Stimulated activated CD4-positive, alpha-beta T cell treated with anti-CD3 and anti-CD28 coated beads, Interleukin-12 subunit alpha, Interleukin-12 subunit beta, amount 100 ng/mL, for 4 hours (primary cell): ENCODE results near the gene SLC25A34.

ENCODE experiments used
- DNase-seq: peaks from one replicate; pipeline ENCODE4 v3.0.0-alpha.2; 2020

The SLC25A34 gene

GRCh38 chr1:15717418-15718125 is 18.5 kb upstream of the SLC25A34 start:
- DNase-seq: no peak

- no peak for DNase-seq
These were observed 17.9 kb upstream of the SLC25A34 start for GRCh38 chr1:15718199-15718601.

GRCh38 chr1:15719381-15720120 is 16.5 kb upstream of the SLC25A34 start:
- no peak for DNase-seq

GRCh38 chr1:15720861-15721260 is 15.2 kb upstream of the SLC25A34 start:
- no peak for DNase-seq

GRCh38 chr1:15722411-15722810 is 13.6 kb upstream of the SLC25A34 start:
- no peak for DNase-seq

GRCh38 chr1:15722836-15723532 is 13.1 kb upstream of the SLC25A34 start:
- DNase-seq: no peak

- no peak for DNase-seq
These were observed 12.3 kb upstream of the SLC25A34 start for GRCh38 chr1:15723631-15724246.

GRCh38 chr1:15724949-15725880 is 10.8 kb upstream of the SLC25A34 start:
- no peak for DNase-seq

- no peak for DNase-seq
These were observed 9.6 kb upstream of the SLC25A34 start for GRCh38 chr1:15726508-15726907.

GRCh38 chr1:15727021-15727420 is 9.0 kb upstream of the SLC25A34 start:
- DNase-seq: no peak

GRCh38 chr1:15727424-15727823 is 8.6 kb upstream of the SLC25A34 start:
- no peak for DNase-seq

GRCh38 chr1:15727866-15728534 is 8.1 kb upstream of the SLC25A34 start:
- DNase-seq: no peak

GRCh38 chr1:15728937-15729657 is 7.0 kb upstream of the SLC25A34 start:
- DNase-seq: no peak

- no peak for DNase-seq
These were observed 5.6 kb upstream of the SLC25A34 start for GRCh38 chr1:15730423-15730822.

GRCh38 chr1:15730936-15731335 is 5.1 kb upstream of the SLC25A34 start:
- no peak for DNase-seq

- DNase-seq: no peak
These were observed 4.0 kb upstream of the SLC25A34 start for GRCh38 chr1:15731735-15732685.

GRCh38 chr1:15732686-15733081 is 3.4 kb upstream of the SLC25A34 start:
- no peak for DNase-seq

GRCh38 chr1:15733218-15733725 is 2.8 kb upstream of the SLC25A34 start:
- no peak for DNase-seq

GRCh38 chr1:15733726-15734226 is 2.3 kb upstream of the SLC25A34 start:
- no peak for DNase-seq
